Measurements from ENCODE around the gene GFOD1.

DNA sequence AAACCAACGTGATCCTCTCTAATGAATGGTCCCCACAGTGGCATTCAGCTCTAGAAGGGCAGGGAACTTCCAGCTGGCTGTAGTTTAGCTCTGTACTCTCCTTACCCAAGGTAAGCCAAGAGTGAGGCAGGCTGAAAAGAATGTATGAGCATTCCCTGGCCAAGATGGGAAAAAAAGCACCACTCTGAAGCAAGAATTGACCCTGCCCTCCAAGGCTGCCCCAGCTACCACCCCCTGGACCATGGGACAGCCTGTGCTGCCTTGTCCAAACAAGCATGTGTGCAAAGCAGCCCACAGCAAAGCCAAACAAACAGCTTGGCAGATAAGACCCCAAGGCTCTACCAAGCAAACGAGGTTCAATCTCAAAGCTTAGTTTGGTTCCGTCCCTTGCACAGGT lies 73.9 kb downstream of the GFOD1 start:
- no peak for TF ChIP-seq POLR2A (IDR thresholded peaks at IDR 0.05)
- TF ChIP-seq, protein P1, sequence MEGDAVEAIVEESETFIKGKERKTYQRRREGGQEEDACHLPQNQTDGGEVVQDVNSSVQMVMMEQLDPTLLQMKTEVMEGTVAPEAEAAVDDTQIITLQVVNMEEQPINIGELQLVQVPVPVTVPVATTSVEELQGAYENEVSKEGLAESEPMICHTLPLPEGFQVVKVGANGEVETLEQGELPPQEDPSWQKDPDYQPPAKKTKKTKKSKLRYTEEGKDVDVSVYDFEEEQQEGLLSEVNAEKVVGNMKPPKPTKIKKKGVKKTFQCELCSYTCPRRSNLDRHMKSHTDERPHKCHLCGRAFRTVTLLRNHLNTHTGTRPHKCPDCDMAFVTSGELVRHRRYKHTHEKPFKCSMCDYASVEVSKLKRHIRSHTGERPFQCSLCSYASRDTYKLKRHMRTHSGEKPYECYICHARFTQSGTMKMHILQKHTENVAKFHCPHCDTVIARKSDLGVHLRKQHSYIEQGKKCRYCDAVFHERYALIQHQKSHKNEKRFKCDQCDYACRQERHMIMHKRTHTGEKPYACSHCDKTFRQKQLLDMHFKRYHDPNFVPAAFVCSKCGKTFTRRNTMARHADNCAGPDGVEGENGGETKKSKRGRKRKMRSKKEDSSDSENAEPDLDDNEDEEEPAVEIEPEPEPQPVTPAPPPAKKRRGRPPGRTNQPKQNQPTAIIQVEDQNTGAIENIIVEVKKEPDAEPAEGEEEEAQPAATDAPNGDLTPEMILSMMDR (IDR thresholded peaks at IDR 0.05) = no peak
